OCI-LY3 (cell line): ENCODE results near the gene CACNA1C.

Source experiments
- CTCF ChIP-seq: fragments of 200-600, 300-600 bp; sonication (generic); IDR thresholded peaks from 2 replicates; pipeline ENCODE4 v1.5.1; 2014; ENCODE audit warnings: antibody characterized with exemption, low read length, low read depth
- EZH2phosphoT487 ChIP-seq: fragments of 200-600 bp; shearing (Covaris generic); IDR thresholded peaks from 2 replicates; pipeline ENCODE4 v1.6.1; 2018; ENCODE audit warnings: antibody characterized with exemption, mixed run types, low read depth

- TF ChIP-seq CTCF (no peak), EZH2phosphoT487 (no peak)
Observed at GRCh38 chr12:2625289-2625612, 572.5 kb downstream of the CACNA1C start.
